HEK293 (cell line): ENCODE data around the gene POGLUT2.

Source experiments
- CTCF ChIA-PET: fragments of 350-600 bp; formaldehyde crosslinking; extraction: SDS; loops from one replicate; lab custom pipeline; 2021; ENCODE audit warnings: antibody characterized with exemption; lab: Yijun Ruan, JAX
- POLR2A ChIA-PET: fragments of 300-600 bp; formaldehyde crosslinking; extraction: SDS; loops from one replicate; lab custom pipeline; 2020; ENCODE audit warnings: antibody characterized with exemption, inconsistent platforms; lab: Yijun Ruan, JAX
- H3K27ac ChIP-seq: fragments of 200-500 bp; sonication (Bioruptor generic); 2 replicates; pipeline ENCODE4 v1.5.1; 2014; ENCODE audit warnings: low read depth, low read length, control low read depth, inconsistent platforms; ENCODE audit errors: extremely low read depth
- H3K36me3 ChIP-seq, 2 experiments: fragments of 200-500 bp in 1 of 2; sonication (Bioruptor generic) in 1 of 2; 1 replicate in 1 of 2; 2 replicates in 1 of 2; pipeline ENCODE4 v1.5.1; 2014 to 2017; ENCODE audit warnings: inconsistent platforms in 2 of 2, low read length in 2 of 2; ENCODE audit not compliant: control insufficient read depth in 2 of 2, insufficient read depth in 1 of 2
- H3K4me1 ChIP-seq: fragments of 200-500 bp; sonication (Bioruptor generic); 2 replicates; pipeline ENCODE4 v1.5.1; 2014; ENCODE audit warnings: mild to moderate bottlenecking, low read length, inconsistent platforms; ENCODE audit not compliant: control insufficient read depth, insufficient read depth
- H3K4me3 ChIP-seq: 2 replicates; pipeline ENCODE4 v1.5.1; 2011; ENCODE audit warnings: low read depth, mild to moderate bottlenecking, control low read depth, low read length, moderate library complexity
- H3K9me3 ChIP-seq: fragments of 200-500 bp; sonication (Bioruptor generic); 2 replicates; pipeline ENCODE4 v1.5.1; 2014; ENCODE audit warnings: low read depth, low read length, inconsistent platforms; ENCODE audit not compliant: control insufficient read depth, insufficient read depth
- EGR2 ChIP-seq: fragments of 450-650 bp; formaldehyde crosslinking; IDR thresholded peaks from 2 replicates; pipeline ENCODE4 v1.5.1; 2016; ENCODE audit warnings: low read depth, missing biosample characterization, missing genetic modification characterization
- IKZF3 ChIP-seq: fragments of 450-650 bp; IDR thresholded peaks from 2 replicates; pipeline ENCODE4 v1.5.0; 2018; ENCODE audit warnings: missing biosample characterization, mild to moderate bottlenecking, missing genetic modification characterization, moderate library complexity
- PBX3 ChIP-seq: sonication (generic); formaldehyde crosslinking; IDR thresholded peaks from 2 replicates; pipeline ENCODE4 v1.8.1; 2022; ENCODE audit warnings: mild to moderate bottlenecking, moderate library complexity, missing genetic modification reagents
- PRDM10 ChIP-seq: fragments of 450-650 bp; formaldehyde crosslinking; IDR thresholded peaks from 2 replicates; pipeline ENCODE4 v1.5.1; 2016; ENCODE audit warnings: missing biosample characterization, missing genetic modification characterization
- SCRT1 ChIP-seq: fragments of 450-650 bp; formaldehyde crosslinking; IDR thresholded peaks from 2 replicates; pipeline ENCODE4 v1.5.1; 2016; ENCODE audit warnings: missing biosample characterization, missing genetic modification characterization, borderline replicate concordance
- TCF7L2 ChIP-seq: IDR thresholded peaks from 2 replicates; pipeline ENCODE4 v1.6.1; 2011; ENCODE audit warnings: low read depth, mild to moderate bottlenecking, inconsistent platforms, low read length, moderate library complexity, borderline replicate concordance
- ZBTB44 ChIP-seq: fragments of 450-650 bp; IDR thresholded peaks from 2 replicates; pipeline ENCODE4 v1.5.1; 2018; ENCODE audit warnings: missing biosample characterization, mild to moderate bottlenecking, missing genetic modification characterization
- ZFP37 ChIP-seq: fragments of 450-650 bp; formaldehyde crosslinking; IDR thresholded peaks from 2 replicates; pipeline ENCODE4 v1.5.1; 2016; ENCODE audit warnings: missing biosample characterization, missing genetic modification characterization
- ZNF146 ChIP-seq: fragments of 450-650 bp; formaldehyde crosslinking; IDR thresholded peaks from 2 replicates; pipeline ENCODE4 v1.5.1; 2016; ENCODE audit warnings: missing biosample characterization, missing genetic modification characterization
- ZNF280C ChIP-seq: fragments of 450-650 bp; formaldehyde crosslinking; IDR thresholded peaks from 2 replicates; pipeline ENCODE4 v1.5.1; 2016; ENCODE audit warnings: missing biosample characterization, missing genetic modification characterization
- ZNF280D ChIP-seq: fragments of 450-650 bp; formaldehyde crosslinking; IDR thresholded peaks from 2 replicates; pipeline ENCODE4 v1.5.1; 2016; ENCODE audit warnings: missing biosample characterization, missing genetic modification characterization
- ZNF292 ChIP-seq: fragments of 450-650 bp; formaldehyde crosslinking; IDR thresholded peaks from 2 replicates; pipeline ENCODE4 v1.5.1; 2016; ENCODE audit warnings: low read depth, missing biosample characterization, missing genetic modification characterization, borderline replicate concordance
- ZNF366 ChIP-seq: fragments of 450-650 bp; formaldehyde crosslinking; conservative IDR thresholded peaks from 2 replicates; pipeline ENCODE4 v1.5.1; 2016; ENCODE audit warnings: missing biosample characterization, missing genetic modification characterization
- ZNF433 ChIP-seq: fragments of 450-650 bp; formaldehyde crosslinking; IDR thresholded peaks from 2 replicates; pipeline ENCODE4 v1.5.1; 2016; ENCODE audit warnings: missing biosample characterization, missing genetic modification characterization, low read depth
- ZNF529 ChIP-seq: fragments of 450-650 bp; formaldehyde crosslinking; IDR thresholded peaks from 2 replicates; pipeline ENCODE4 v1.5.1; 2017; ENCODE audit warnings: missing genetic modification characterization, missing biosample characterization; ENCODE audit not compliant: insufficient replicate concordance
- ZNF624 ChIP-seq: fragments of 450-650 bp; formaldehyde crosslinking; IDR thresholded peaks from 2 replicates; pipeline ENCODE4 v1.5.1; 2017; ENCODE audit warnings: missing biosample characterization, missing genetic modification characterization
- ZNF660 ChIP-seq: fragments of 450-650 bp; IDR thresholded peaks from 2 replicates; pipeline ENCODE4 v1.5.1; 2018; ENCODE audit warnings: missing biosample characterization, mild to moderate bottlenecking, missing genetic modification characterization
- ZNF670 ChIP-seq: fragments of 450-650 bp; formaldehyde crosslinking; IDR thresholded peaks from 2 replicates; pipeline ENCODE4 v1.5.1; 2016; ENCODE audit warnings: missing biosample characterization, missing genetic modification characterization, low read depth
- ZSCAN18 ChIP-seq: fragments of 450-650 bp; formaldehyde crosslinking; IDR thresholded peaks from 2 replicates; pipeline ENCODE4 v1.5.1; 2016; ENCODE audit warnings: missing biosample characterization, missing genetic modification characterization

Gene POGLUT2

GRCh38 chr13:102805680-102806079, 6.9 kb upstream of the POGLUT2 start:
- CTCF ChIA-PET: no interaction called here
- H3K27ac ChIP-seq: no peak overlapping the region
- POLR2A ChIA-PET: no interaction called here
- TF ChIP-seq EGR2 (tag by site-specific recombination): no peak
- TF ChIP-seq ZBTB44: no peak
- TF ChIP-seq ZNF366 (tag by site-specific recombination): no peak
- TF ChIP-seq ZNF624: no peak
- TF ChIP-seq PRDM10 (tag by site-specific recombination): no peak
- TF ChIP-seq ZSCAN18 (tag by site-specific recombination): no peak
- peak; percentile 68; the same call in 1 of the 2 replicates for TF ChIP-seq ZNF146 (tag by site-specific recombination)
- H3K4me1 ChIP-seq: no peaks in the 10 kb centered on the region
- H3K9me3 ChIP-seq: no peaks in the 10 kb centered on the region
- peaks cover 0 to 3% of the 10 kb centered on the region in 2 experiments; a peak in 2 of 3 replicates for H3K36me3 ChIP-seq
- no peak overlapping the region for H3K4me3 ChIP-seq

- Histone ChIP-seq H3K4me1 (no peaks in the 10 kb centered on the region), H3K4me3 (peak overlapping the region; percentile 94), H3K36me3 (peaks cover 0 to 3% of the 10 kb centered on the region in 2 experiments; a peak in 2 of 3 replicates), H3K9me3 (no peaks in the 10 kb centered on the region), H3K27ac (peak overlapping the region; percentile 72)
- ChIA-PET POLR2A (interaction anchor here (0.7 to 3.5 kb wide), 4 partner anchors 27 to 208 kb away, joined by 3 to 17 read pairs (median 8); partner anchors contain the start of genes TEX30 and TPP2), CTCF (interaction anchor here (0.7 to 2.2 kb wide), 8 partner anchors 10 to 221 kb away, joined by 3 to 8 read pairs (median 4); partner anchors contain the start of gene ERCC5)
- TF ChIP-seq ZFP37 (tag by site-specific recombination): no peak; the same call in 1 of the 2 replicates
- peak; percentile 94 for TF ChIP-seq ZNF660 (tag by site-specific recombination)
- TF ChIP-seq ZNF292 (tag by site-specific recombination): no peak
- no peak for TF ChIP-seq ZNF433 (tag by site-specific recombination)
- TF ChIP-seq TCF7L2: no peak
- no peak for TF ChIP-seq PBX3 (CRISPR knock-in tag)
- TF ChIP-seq ZNF280C (tag by site-specific recombination): no peak
- TF ChIP-seq ZNF280D (tag by site-specific recombination): no peak
- TF ChIP-seq SCRT1: no peak
- no peak for TF ChIP-seq ZNF670 (tag by site-specific recombination)
- TF ChIP-seq ZNF529 (tag by site-specific recombination): no peak
- no peak; the same call in 1 of the 2 replicates for TF ChIP-seq IKZF3 (tag by site-specific recombination)
Observed at GRCh38 chr13:102800145-102801041, 1.6 kb upstream of the POGLUT2 start.
